HG03159 (cell line): ENCODE measurements around the gene FAM53B.
A peak's percentile ranks its signal among the peaks of the same experiment; 100 is the strongest.

Experiments used
- ATAC-seq: cut with Tn5 transposase; IDR thresholded peaks from one replicate; pipeline ENCODE4 v1.9.1; 2021; ENCODE audit warnings: mild to moderate bottlenecking, moderate library complexity; ENCODE audit not compliant: unreplicated experiment

FAM53B gene

DNA sequence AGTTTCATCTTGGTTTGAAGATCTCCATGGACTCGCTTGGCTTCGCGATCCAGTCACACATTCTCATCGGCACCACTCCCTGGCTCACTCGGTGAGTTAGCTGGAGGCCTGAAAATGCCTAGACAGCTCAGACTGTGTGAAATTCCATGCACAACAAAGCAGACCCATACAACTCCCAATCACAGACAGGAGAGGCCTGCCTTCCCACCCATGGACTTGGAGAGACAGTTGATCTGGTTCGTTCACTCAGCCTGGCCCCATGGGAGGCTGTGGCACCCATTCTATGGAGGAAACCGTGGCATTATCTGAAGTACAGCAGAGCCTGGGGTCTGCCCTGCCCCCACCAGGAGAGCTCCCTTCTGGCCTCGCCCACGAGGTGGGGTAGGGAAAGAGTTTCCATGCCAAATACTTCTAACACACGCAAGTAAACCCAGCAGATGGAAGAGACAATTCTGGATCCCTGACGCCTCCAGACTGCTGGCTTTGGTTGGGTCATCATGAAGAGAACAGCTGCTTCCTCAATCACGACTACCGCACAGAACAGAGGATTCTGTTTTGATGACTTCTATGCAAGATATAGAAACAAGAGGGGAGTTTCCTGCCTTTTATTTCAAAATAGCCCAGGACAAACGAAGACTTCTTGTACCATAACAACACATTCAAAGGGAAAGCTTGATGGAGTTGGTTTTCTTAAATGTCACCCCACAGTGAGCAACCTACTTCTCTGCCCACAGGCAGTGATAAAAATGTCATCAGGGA, 15.9 kb downstream of the FAM53B start:
- ATAC-seq, result no peak

DNA sequence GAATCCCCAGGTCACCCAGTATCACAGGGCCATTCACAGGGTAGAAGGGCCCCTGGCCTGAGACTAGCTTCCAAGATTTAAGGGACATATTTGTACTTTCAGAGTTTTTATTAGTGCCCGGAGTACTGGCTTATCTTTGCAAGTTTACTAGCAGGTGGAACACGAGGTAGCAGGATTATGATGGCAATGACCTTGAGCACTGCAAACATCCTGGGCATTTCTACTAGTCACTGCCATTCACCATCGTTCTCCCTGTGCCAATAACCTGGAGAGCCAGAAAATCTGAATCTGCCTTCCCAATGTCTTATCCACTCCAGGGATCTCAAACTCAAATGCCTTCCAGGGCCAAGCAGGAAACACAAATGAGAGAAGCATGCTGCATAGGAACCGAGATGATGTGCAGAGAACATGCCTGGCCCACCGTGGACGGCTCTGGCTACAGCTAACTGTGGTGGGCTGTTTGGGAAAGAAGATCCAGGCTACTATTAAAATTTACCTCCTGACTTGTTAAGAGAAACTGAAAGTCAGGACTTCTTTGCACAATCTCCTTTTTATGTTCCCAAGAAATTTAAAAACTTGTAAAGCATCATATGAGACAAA, 16.7 kb downstream of the FAM53B start:
- no peak for ATAC-seq

DNA sequence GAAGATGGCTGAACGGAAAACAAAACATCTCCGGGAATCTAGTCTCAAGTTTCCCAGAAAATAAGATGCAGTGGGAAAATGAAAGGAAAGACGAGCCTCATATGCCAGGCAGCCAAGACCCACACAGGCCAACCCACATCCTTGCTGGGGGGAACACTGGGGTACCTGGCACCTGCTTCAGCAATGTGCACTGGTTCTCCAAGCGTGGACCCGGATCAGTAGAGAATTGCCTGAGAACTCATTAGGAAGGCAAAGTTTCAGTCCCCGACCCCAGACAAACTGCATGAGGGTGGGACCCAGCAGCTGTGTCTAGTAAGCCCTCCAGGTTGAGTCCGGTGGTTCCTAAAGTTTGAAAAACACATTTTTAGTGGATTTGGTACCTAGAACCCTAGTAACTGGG, 18.4 kb downstream of the FAM53B start:
- ATAC-seq, result no peak

DNA sequence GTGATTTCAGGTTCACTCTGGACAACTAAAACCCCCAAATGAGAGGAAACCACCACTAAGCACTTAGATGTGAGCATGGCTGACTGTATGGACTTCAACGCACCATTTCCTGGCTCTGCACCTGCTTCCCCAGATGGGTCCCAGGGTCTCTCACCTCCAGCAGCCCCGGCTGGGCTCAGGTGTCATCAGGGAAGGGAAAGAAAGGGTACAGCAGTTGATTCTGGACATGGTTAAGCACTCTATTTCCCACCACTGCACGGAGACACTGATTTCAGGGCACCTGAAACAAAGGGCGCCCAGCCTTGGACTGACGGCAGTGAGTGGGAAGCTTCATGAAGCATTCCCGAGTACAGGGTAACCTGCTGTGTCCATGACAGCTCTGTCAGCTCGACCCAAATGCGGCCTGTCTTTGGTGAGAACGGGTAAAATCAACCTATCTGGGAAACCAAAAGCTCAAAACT, 19.0 kb downstream of the FAM53B start:
- ATAC-seq, result no peak

DNA sequence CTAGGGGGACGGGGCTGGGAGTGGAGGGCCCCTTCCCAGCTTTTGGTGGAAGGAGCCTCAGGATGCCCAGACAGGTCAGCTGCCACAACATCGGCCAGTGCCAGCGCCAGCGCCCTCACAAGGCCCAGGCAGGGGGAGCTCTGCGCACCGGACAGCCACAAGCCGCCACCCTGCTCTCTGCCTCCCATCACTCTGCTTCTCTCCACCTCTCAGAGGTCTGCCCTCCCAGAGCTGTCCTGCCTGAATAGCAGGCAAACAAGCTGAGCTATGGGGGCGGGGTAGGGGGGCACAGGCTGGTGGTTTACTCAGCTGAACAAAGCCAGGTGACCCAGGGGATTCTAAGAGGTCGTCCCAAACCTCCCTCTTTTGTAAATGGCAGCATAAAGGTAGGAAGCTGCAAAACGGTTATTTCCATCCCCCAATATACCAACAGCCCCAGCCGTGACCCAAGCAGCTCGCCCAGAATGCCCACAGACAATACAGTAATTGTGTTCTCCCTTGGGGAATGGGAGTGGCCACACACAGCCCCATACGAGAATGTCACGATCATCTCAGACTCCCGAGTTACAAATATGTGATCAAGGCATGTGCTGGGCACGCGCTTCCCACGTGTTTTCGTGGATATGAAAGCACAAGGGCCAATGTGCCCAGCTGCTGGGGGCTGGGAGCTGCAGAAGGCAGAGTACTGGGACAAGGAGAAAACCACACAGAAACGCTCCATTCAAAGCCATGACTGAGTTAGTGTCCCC, 19.7 kb downstream of the FAM53B start:
- ATAC-seq, result no peak

DNA sequence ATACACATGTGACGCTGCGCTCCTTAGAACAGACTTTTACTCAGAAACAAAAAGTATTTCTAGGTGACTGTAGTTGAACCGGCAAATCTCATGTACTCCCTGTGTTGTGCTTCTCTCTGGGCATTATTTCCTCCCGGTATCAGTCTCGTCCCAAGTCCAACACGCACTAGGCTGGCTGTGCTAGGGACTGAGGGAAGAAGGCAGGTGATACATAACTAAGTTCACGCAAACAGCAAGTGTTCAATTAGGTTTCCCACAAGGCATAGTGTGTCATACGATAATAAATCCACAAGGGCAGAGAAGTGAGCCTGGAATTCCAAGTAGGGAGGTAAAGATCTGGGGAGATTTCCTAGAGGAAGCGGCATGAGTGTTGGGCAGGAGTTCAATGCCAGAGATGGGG, 20.4 kb downstream of the FAM53B start:
- ATAC-seq, result no peak

DNA sequence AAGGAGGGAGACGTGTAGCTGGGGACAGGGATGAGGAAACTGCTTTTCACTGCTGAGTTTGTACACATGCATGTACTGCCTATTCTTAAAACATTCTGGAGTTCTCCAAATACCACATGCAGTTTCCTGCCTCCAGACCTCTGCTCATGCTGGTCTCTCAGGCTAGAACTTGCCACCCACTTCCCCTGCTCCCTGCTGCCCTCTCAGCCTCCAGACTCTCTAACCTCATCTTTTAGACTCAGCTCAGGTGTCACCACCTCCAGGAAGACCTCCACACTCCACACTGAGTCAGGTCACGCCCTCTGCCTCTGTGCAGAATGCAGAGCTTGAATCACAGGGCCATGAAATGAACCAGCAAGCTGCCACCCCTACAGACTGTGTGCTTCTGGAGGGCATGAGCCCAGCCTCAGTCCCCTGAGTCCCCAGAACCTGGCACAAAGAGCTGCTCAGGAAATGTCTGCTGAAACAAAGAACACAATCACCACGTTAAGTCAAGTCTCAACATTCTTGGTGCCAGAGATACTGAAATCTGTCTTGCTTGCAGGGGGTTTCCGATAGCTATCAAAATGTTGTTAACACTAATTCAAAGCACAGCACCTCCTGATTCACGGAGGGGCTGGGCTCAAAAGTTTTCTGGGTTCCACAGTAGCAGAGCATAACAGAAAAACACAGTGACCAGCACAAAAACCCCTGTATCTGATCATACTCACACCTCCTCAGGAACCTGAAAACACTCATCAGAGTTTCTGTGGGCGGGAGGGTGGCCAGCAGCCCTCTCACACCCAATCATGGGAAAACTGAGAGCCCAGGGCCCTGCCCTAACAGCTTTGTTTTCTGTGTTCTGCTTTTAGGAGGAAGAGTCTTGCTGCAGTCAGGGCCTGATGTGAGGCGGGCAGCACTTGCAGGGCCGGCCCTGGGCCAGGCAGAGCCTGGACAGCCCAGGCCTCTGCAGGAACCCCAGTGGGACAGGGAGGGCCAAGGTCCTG, 21.1 kb downstream of the FAM53B start:
- ATAC-seq, result peak; percentile 47

DNA sequence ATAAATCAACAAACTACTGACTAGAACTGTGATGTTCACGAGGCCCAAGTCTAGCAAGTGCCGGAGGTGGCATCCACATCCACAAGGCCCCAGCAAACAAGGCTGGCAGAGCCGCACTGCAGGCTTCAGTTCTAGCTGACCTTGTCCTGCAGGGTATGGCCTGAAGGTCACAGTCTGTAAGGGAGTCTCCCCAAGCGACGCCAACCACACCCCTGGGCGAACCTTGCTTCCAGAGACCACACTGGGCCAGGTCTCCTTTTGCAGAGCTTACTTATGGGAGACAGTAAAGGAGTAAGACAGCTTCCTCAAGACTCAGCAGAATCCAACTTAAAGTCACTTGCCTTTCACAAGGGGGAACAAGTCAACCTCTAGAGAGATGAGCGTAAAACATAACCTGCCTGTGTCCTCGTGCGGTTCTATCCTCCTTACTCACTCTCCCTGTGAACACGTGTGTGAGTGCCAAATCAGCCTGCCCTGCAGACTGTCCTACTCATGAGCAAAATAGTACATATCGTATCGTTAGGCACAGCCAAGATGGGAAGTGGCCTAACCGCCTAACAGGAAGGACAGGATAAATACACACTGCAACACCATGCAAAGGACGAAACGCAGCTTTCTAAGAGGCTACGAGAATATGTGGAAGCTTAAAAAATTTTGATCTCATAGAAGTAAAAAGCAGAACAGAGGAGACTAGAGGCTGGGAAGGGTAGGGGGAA, 22.7 kb downstream of the FAM53B start:
- ATAC-seq, result no peak

DNA sequence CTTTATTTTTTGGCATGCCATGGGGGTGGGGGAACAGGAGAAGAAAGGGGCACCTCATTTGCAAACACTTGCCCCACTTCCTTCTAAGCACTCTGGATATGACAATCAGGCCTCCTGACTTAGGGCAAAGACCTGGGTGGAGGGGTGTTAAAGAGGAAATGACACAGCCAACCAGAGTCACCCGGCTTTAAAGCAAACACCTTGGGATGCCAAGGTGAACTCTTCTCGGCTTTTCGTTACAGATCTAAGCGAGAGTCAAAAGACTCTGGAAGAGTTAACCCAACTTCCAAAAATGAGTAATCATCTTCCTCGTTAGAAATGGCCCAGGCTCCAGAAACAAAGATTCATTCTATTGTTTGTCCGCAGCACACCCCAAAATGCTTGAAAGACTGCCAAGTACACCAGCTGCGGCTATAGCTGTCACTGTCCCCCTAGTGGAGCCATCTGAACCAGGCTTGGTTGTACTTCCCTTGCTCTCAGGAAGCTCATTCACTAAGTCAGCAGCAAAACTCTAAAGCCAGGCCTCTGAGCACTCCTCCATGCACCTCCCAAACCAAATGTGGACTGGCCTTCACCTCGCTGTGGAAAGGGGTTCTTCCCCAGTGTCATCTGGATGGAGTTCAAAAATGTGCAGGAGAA, 24.8 kb downstream of the FAM53B start:
- ATAC-seq, result peak; percentile 44

DNA sequence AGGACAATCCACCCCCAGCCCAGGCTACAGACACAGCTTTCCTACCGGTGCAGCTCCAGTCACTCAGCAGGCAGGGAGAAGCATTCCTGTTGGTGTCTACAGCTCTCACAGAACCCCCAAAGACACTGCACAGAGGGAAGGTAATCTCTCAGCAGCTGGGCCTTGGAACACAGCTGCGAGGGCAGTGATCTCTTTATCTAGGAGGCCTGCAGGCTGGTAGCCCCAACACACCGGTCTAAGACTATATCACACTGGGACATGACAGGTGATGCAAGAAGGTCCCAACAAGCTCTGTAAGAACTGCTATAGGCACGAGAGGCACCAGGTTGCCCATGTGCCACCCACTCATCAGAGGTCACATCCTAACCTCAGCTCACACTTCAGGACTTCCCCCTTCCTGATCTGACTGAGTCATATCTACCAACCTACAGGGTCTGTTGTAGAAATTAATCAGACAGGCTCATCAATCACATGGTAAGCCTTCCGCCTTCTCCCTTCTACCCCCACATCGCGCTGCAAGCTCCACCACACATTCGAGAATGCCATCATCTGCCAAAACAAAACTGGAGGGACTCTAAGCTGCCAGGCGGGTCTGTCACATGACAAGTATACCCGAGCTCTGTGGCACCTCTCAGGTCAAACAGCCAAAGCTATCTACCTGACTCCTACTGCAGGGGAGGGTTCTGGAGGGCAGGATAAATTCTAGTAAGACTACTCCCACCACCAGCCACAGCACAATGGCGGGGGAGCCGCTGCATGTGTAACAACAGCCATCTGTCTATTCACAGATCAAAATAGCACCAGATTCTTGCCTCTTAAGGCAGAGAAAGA, 26.1 kb downstream of the FAM53B start:
- ATAC-seq, result peak; percentile 63

DNA sequence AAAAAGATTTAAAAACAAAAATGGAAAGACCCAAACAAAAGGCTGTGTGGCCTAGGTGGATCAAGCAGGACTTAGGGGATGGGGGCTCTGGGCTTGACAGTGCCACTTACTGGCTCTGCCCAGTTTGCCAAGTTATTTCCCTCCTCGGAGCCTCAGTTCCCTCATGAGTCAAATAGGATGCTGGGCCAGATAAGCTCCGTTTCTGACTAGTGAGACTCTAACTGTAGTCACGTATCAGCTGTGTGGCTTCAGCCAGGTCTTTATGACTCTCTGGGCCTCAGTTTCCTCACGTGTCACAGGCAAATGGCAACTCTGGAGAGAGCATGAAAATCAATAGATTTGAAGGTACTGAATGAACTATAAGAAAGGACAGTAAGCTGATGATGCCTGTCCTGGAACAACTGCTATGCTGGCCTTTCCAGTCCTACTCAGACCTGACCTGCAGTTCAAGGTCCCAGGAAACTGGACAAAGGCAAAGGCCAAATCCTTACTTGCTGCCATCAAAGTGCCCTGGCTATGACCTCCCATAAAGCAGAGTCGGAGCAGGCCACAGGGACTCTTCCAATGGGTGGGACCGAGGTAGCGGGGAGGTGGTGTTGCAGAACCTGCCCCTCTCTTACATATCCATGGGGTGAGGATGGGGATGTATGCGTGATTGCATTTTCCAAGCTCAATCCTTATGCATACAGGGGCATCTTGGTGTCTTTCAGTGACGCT, 27.0 kb downstream of the FAM53B start:
- ATAC-seq, result no peak

DNA sequence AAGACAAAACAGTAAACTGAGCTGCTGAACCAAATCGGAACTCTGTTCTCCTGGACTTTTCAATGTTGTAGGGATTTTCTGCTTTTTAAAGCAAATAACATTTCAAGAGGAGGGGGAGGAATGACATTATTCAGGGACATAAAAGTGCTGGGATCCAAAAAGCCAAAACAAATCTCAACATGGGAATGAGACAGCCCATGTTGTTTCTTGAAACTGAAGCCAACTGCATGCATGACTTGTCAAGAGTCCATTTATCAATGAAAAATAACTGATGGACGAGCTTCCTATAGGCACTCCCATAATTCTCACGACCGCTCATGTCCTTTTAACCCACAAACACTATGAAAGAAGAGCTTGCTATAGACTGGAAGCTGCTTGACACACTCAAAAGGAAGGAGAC, 27.8 kb downstream of the FAM53B start:
- ATAC-seq, result no peak

DNA sequence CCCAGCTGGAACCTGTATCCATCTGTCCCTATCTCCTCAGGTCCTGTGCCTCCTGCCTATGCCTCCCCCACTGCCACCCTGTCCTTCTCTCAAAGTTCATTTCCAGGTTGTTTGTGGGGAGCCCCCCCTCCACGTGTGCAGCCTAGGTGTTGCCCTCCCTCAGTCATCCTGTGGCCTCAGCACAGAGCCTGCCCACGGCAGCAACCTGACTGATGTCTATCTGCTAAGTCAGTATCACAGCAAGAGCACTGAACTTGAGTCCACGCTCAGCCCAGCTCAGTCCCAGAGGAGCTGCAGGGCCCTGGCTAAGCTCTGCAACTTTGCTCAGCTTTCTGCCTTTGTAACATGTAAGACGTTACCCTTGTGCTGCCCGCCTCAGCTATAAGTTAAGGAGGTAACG, 28.7 kb downstream of the FAM53B start:
- ATAC-seq, result no peak

DNA sequence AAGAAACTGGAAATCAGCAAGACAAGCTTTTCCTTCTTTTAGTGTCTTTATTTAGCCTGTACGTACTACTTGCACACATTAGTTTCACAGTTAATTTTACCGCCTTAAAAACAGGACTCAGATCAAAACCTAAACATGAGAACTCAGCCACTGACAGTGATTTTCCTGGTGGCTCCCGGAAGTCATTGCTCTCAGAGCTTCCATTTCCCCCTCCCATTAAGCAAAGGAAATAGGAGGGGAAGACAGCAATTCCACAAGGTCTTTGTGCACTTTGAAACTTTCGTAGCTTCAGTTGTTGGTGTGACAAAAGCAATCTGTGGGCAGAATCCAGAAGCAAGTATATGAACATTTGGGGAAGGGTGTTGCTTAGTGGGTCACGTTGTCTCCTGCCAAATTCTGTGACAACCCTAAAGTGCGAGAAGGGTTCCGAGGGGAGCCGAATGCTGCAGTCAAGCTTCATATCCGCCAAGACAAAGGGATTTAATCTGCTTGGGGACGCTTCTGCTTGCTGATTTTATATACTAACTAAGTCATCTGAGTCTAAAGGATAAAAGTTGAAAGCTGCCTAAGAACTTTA, 30.4 kb downstream of the FAM53B start:
- no peak for ATAC-seq

DNA sequence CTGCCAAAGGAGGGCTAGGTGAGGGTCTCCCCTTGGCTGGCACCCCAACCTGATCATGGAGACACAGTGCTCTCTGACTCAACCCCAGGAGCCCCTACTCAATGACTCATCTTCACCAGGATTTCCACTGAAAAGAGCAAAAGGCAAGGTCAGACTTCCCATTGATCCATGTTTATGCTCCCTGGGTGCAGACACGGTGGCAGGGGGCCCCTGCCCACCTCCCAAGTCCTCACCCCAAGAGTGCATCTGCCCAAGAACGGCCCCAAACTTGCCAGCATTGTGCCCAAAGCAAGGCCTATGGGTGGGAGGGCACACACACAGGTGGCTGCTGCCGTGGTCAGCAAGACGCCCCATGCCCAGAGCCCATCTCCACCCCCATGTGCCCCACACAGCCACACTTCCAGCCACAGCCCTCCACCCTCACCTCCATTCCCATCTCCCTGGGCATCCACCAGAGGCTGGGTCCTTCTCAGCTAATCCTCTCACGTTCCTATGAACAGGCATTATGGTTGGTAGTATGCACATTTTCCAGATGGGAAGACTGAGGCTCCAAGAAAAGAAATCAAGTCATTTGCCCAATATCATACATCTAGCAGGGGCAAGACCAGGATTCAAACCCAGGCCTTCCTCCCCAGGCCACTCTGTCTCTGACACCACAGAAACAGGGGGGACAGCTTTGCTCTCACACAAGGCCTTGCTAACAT, 31.3 kb downstream of the FAM53B start:
- no peak for ATAC-seq

DNA sequence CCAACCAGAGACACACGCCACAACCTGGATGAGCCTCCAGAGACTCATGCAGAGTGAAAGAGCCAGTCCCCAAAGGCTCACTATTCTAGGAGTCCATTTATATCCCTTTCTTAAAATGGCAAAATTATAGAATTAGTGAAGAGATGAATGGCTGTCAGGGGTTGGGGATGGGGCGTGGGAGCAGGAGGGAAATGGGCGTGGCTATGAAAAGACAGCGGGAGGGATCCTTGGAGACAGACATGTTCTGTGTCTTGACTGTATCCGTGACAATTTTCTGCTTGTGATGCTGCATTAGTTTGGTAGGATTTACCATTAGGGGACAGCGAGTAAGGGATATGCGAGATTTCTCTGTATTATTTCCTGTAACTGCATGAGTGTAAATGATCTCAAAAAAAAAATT, 33.0 kb downstream of the FAM53B start:
- ATAC-seq, result no peak

DNA sequence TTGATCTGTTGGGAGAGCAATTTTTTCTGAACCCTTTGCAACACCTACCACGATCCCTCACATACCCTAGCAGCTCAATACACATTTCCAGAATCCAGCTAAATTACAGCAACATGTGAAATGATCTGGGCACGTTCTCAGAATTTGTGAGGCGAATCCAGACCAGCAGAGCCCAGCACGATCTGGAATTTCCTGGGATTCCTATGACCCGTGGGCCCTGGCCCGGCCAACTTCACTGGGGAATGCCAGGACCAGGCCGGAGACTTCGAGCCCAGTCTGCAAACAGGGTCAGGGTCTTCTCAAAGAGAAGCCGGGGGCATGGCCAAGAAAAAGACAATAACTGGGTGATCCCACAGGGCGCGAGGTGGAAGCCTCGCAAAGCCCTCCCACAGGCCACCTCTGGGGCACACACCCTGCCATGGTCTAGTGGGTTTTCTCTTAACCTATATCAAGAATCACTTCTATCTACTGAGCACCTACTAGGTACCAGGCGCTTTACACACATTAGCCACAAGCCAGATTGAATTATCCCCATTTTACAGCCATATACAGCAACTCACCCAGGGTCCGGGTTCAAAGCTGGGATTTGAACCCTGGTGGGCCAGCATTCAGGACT, 33.8 kb downstream of the FAM53B start:
- no peak for ATAC-seq
